Hepatocyte (in vitro differentiated cells): Measurements from ENCODE around the gene RNU6-9. TPM values are rescaled to one million over a fixed set of nuclear protein-coding genes. Genes with fewer than 3 reads are reported as not detected.

Source experiments
- DNase-seq: peaks from one replicate; pipeline ENCODE4 v3.0.0-alpha.2; 2016; ENCODE audit warnings: low spot score
- H2AFZ ChIP-seq: fragments of 200-600 bp; sonication (generic); 2 replicates; pipeline ENCODE4 v1.6.0; 2016; ENCODE audit warnings: antibody characterized with exemption, mild to moderate bottlenecking
- H3K27ac ChIP-seq: fragments of 200-600 bp; sonication (generic); 2 replicates; pipeline ENCODE4 v1.5.1; 2016; ENCODE audit warnings: mild to moderate bottlenecking
- H3K27me3 ChIP-seq: fragments of 200-600 bp; sonication (generic); 2 replicates; pipeline ENCODE4 v1.6.1; 2016
- H3K36me3 ChIP-seq: fragments of 200-600 bp; sonication (generic); replicated peaks from 2 replicates; pipeline ENCODE4 v1.5.1; 2016; ENCODE audit warnings: low read depth; ENCODE audit not compliant: insufficient read depth
- H3K4me1 ChIP-seq: fragments of 200-600 bp; sonication (generic); 2 replicates; pipeline ENCODE4 v1.5.1; 2016; ENCODE audit warnings: mild to moderate bottlenecking, moderate library complexity; ENCODE audit not compliant: insufficient read depth
- H3K4me2 ChIP-seq: fragments of 200-600 bp; sonication (generic); 2 replicates; pipeline ENCODE4 v1.6.0; 2016
- H3K4me3 ChIP-seq: fragments of 200-600 bp; sonication (generic); 2 replicates; pipeline ENCODE4 v1.5.1; 2016; ENCODE audit warnings: mild to moderate bottlenecking
- H3K79me2 ChIP-seq: fragments of 200-600 bp; sonication (generic); 2 replicates; pipeline ENCODE4 v1.6.0; 2017; ENCODE audit warnings: mild to moderate bottlenecking
- H3K9me2 ChIP-seq: fragments of 200-600 bp; sonication (generic); replicated peaks from 2 replicates; pipeline ENCODE4 v1.6.0; 2017; ENCODE audit warnings: mild to moderate bottlenecking; ENCODE audit not compliant: insufficient read depth
- H3K9me3 ChIP-seq: fragments of 200-600 bp; sonication (generic); 2 replicates; pipeline ENCODE4 v1.5.1; 2016; ENCODE audit warnings: low read depth, mild to moderate bottlenecking
- H4K20me1 ChIP-seq: fragments of 200-600 bp; sonication (generic); 2 replicates; pipeline ENCODE4 v1.6.0; 2016; ENCODE audit warnings: mild to moderate bottlenecking; ENCODE audit not compliant: insufficient read depth, poor library complexity, severe bottlenecking
- EZH2 ChIP-seq: fragments of 200-600 bp; sonication (generic); IDR thresholded peaks from 2 replicates; pipeline ENCODE4 v1.6.1; 2016; ENCODE audit warnings: antibody characterized with exemption, mild to moderate bottlenecking, borderline replicate concordance
- EZH2phosphoT487 ChIP-seq: fragments of 200-600 bp; sonication (generic); IDR thresholded peaks from one replicate; pipeline ENCODE4 v1.6.1; 2018; ENCODE audit warnings: antibody characterized with exemption, mild to moderate bottlenecking, low read depth, moderate library complexity; ENCODE audit not compliant: unreplicated experiment, severe bottlenecking
- WGBS: methylation state at CpG from one replicate; pipeline ENCODE4 v1.1.6; 2016; ENCODE audit warnings: low lambda C conversion rate; ENCODE audit errors: missing lambda C conversion rate; 5-methylcytosine and 5-hydroxymethylcytosine counted together
- polyA plus RNA-seq: library from polyadenylated mRNA; unstranded; fragments of >200 nt; fragmentation: Nextera tagmentation; extraction: Ambion mirVana; gene quantifications from 2 replicates; pipeline ENCODE4 v1.2.1, GENCODE V29; 2016
- total RNA-seq: library from RNA; depleted of rRNA; stranded (reverse); fragments of >200 nt; gene quantifications from 2 replicates; pipeline ENCODE4 v1.2.3, GENCODE V29; 2014
- TF ChIP-seq, protein P1 (sequence below): fragments of 200-600 bp; sonication (generic); IDR thresholded peaks from 2 replicates; pipeline ENCODE4 v1.5.1; 2016; ENCODE audit warnings: antibody characterized with exemption, mild to moderate bottlenecking; ENCODE audit not compliant: poor library complexity

RNU6-9 gene
- total and polyA plus RNA-seq, 2 experiments from 2014 or later = not detected

DNA sequence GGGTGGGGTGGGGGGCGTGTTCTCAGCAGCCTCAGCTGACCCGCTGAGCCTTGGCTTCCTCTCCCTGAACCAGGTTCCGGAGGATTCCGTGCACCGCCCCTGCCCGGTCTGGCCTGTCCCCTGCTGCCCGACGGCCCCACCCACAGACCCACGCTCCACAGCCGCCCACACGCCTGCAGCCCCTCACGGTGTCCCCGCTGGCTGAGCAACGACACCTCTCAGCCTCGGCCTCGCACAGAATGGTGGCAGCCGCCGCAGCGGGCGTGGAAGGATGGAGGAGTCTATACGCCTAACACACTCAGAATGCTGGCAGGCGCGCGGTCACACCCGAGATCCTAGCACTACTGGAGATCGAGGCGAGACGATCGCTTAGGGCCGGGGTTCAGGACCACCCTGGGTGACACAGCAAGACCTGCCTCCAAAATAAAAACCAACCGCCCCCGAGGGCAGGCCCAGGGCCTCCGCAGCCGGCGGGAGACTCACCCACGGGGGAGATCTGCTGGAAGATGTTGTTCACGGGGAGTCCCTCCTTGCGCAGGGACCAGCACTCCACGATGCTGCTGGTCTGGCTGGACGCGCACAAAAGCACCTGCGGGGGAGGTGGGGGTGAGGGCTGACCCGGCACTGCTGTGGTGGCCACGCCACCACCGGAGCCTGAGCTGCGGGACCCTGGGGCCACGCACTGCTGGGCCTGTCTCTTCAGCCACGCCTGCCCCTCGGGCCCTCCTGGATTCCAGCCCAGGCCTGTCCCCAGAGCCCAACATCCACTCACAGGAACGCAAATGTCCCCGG lies 8.7 kb upstream of the RNU6-9 start:
- no peaks in the 10 kb centered on the region for H3K79me2 ChIP-seq
- H3K4me2 ChIP-seq = no peak overlapping the region
- 97% methylated on average over 41 of the region's 51 CpGs for WGBS
- H3K9me3 ChIP-seq = no peaks in the 10 kb centered on the region
- H3K4me3 ChIP-seq = no peak overlapping the region
- H3K9me2 ChIP-seq = no peaks in the 10 kb centered on the region
- no peak for DNase-seq
- no peaks in the 10 kb centered on the region for H3K4me1 ChIP-seq
- no peaks in the 10 kb centered on the region for H4K20me1 ChIP-seq
- no peak overlapping the region for H2AFZ ChIP-seq
- TF ChIP-seq, protein P1, sequence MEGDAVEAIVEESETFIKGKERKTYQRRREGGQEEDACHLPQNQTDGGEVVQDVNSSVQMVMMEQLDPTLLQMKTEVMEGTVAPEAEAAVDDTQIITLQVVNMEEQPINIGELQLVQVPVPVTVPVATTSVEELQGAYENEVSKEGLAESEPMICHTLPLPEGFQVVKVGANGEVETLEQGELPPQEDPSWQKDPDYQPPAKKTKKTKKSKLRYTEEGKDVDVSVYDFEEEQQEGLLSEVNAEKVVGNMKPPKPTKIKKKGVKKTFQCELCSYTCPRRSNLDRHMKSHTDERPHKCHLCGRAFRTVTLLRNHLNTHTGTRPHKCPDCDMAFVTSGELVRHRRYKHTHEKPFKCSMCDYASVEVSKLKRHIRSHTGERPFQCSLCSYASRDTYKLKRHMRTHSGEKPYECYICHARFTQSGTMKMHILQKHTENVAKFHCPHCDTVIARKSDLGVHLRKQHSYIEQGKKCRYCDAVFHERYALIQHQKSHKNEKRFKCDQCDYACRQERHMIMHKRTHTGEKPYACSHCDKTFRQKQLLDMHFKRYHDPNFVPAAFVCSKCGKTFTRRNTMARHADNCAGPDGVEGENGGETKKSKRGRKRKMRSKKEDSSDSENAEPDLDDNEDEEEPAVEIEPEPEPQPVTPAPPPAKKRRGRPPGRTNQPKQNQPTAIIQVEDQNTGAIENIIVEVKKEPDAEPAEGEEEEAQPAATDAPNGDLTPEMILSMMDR = no peak
- TF ChIP-seq EZH2phosphoT487 (no peak), EZH2 (no peak)
- H3K27me3 ChIP-seq = no peaks in the 10 kb centered on the region
- no peaks in the 10 kb centered on the region for H3K36me3 ChIP-seq
- H3K27ac ChIP-seq = no peak overlapping the region

DNA sequence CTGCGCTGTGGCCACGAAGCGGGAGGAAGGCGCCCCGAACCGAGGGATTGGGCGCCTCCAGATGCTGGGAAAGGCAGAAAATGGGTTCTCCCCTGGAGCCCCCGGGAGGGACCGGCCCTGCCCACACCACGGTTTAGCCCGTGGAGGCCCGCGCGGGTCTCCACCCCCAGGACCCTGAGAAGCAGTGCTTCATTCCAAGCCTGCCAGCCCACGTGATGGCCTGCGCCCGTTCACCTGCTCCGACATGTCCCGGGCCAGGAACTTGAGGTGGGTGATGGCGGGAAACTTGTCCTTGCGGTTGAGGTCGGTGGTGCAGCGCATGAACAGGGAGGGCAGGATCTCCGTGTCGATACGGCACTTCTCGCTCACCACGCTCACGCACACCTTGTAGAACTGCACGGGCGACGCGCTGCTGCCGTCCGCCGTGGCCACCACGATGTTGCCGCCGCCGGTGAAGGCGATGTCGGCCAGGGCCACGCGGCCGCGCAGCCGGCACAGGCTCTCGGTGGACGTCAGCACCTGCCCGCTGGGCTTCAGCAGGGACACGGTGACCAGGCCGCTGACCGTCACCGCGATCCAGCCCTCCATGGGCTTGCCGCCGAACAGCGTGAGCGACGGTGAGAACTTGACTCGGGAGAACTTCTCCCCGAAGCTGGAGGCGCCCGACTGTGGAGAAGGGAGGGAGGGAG lies 7.6 kb upstream of the RNU6-9 start:
- Histone ChIP-seq H3K27me3 (no peaks in the 10 kb centered on the region), H3K4me1 (no peaks in the 10 kb centered on the region), H3K9me2 (no peaks in the 10 kb centered on the region), H3K36me3 (no peaks in the 10 kb centered on the region), H3K27ac (no peak overlapping the region), H3K4me2 (no peak overlapping the region), H3K79me2 (peaks cover 5% of the 10 kb centered on the region), H3K9me3 (no peaks in the 10 kb centered on the region), H4K20me1 (no peaks in the 10 kb centered on the region), H3K4me3 (no peak overlapping the region), H2AFZ (no peak overlapping the region)
- no peak for TF ChIP-seq EZH2
- TF ChIP-seq, protein P1 = no peak
- DNase-seq = no peak
- 99% methylated on average over 60 of the region's 64 CpGs for WGBS

DNA sequence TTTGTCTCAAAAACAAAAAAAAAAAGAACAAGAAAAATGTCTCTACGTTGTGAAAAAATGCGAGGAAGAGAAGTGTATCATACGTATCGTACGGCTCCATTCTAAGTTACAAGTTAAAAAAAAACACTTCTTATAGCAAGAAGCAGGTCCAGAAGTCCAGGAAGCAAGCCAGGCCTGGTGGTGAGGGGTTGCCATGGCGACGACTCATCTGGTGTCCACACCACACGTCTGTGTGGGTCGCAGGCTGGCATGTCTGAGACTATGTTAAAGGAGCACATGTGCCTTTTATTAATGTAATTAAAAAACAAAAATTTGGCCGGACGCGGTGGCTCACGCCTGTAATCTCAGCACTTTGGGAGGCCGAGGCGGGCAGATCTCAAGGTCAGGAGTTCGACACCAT lies 6.2 kb upstream of the RNU6-9 start:
- no peak overlapping the region for H3K4me3 ChIP-seq
- no peaks in the 10 kb centered on the region for H4K20me1 ChIP-seq
- H3K79me2 ChIP-seq = peaks cover 14% of the 10 kb centered on the region
- no peaks in the 10 kb centered on the region for H3K36me3 ChIP-seq
- H3K4me2 ChIP-seq = no peak overlapping the region
- H3K9me3 ChIP-seq = no peaks in the 10 kb centered on the region
- 84% methylated on average over 16 of the region's 16 CpGs for WGBS
- H2AFZ ChIP-seq = no peak overlapping the region
- H3K27me3 ChIP-seq = no peaks in the 10 kb centered on the region
- DNase-seq = peak; percentile 59
- H3K4me1 ChIP-seq = no peaks in the 10 kb centered on the region
- H3K9me2 ChIP-seq = no peaks in the 10 kb centered on the region
- H3K27ac ChIP-seq = no peak overlapping the region
- TF ChIP-seq EZH2phosphoT487 = no peak
- TF ChIP-seq, protein P1 = no peak
- TF ChIP-seq EZH2 = no peak
